OCI-LY3 (cell line): ENCODE data around the gene NEDD8.

Source experiments
- H2AFZ ChIP-seq: fragments of 200-600, 300-600 bp; shearing (Covaris generic); 2 replicates; pipeline ENCODE4 v1.6.0; 2014; ENCODE audit warnings: antibody characterized with exemption, low read depth, low read length
- H3K27ac ChIP-seq: fragments of 200-600, 300-600 bp; sonication (generic); 2 replicates; pipeline ENCODE4 v1.5.1; 2014; ENCODE audit warnings: mild to moderate bottlenecking, low read length, moderate library complexity, mixed read lengths
- H3K27me3 ChIP-seq: fragments of 200-600, 300-600 bp; sonication (generic); 2 replicates; pipeline ENCODE4 v1.6.1; 2014; ENCODE audit warnings: low read depth, low read length, mixed read lengths
- H3K36me3 ChIP-seq: fragments of 200-600, 300-600 bp; sonication (generic); replicated peaks from 2 replicates; pipeline ENCODE3; 2014; ENCODE audit warnings: low read depth, low read length, mixed read lengths
- H3K4me1 ChIP-seq: fragments of 300-600, 200-600 bp; sonication (generic); 2 replicates; pipeline ENCODE4 v1.6.1; 2014; ENCODE audit warnings: low read length, mixed read lengths
- H3K4me2 ChIP-seq: fragments of 200-600, 300-600 bp; sonication (generic); 2 replicates; pipeline ENCODE4 v1.6.1; 2014; ENCODE audit warnings: low read length, mixed read lengths
- H3K4me3 ChIP-seq: fragments of 300-600, 200-600 bp; sonication (generic); 2 replicates; pipeline ENCODE4 v1.5.1; 2014; ENCODE audit warnings: antibody characterized with exemption, mild to moderate bottlenecking, low read length, moderate library complexity
- H3K79me2 ChIP-seq: fragments of 300-600, 200-600 bp; shearing (Covaris generic); 2 replicates; pipeline ENCODE4 v1.6.1; 2014; ENCODE audit warnings: mild to moderate bottlenecking, low read length, mixed read lengths
- H3K9ac ChIP-seq: fragments of 300-600, 200-600 bp; shearing (Covaris generic); 2 replicates; pipeline ENCODE4 v1.6.0; 2014; ENCODE audit warnings: mild to moderate bottlenecking, low read length, moderate library complexity
- H3K9me3 ChIP-seq: fragments of 200-600, 300-600 bp; shearing (Covaris generic); 2 replicates; pipeline ENCODE4 v1.6.1; 2014; ENCODE audit warnings: low read length, mixed read lengths; ENCODE audit not compliant: insufficient read depth
- H4K20me1 ChIP-seq: fragments of 200-600, 300-600 bp; sonication (generic); 2 replicates; pipeline ENCODE4 v1.6.1; 2016; ENCODE audit warnings: low read length, mixed read lengths; ENCODE audit not compliant: insufficient read depth
- EZH2phosphoT487 ChIP-seq: fragments of 200-600 bp; shearing (Covaris generic); IDR thresholded peaks from 2 replicates; pipeline ENCODE4 v1.6.1; 2018; ENCODE audit warnings: antibody characterized with exemption, mixed run types, low read depth
- TF ChIP-seq, protein P1 (sequence below): fragments of 200-600, 300-600 bp; sonication (generic); IDR thresholded peaks from 2 replicates; pipeline ENCODE4 v1.5.1; 2014; ENCODE audit warnings: antibody characterized with exemption, low read length, low read depth

NEDD8 gene

DNA sequence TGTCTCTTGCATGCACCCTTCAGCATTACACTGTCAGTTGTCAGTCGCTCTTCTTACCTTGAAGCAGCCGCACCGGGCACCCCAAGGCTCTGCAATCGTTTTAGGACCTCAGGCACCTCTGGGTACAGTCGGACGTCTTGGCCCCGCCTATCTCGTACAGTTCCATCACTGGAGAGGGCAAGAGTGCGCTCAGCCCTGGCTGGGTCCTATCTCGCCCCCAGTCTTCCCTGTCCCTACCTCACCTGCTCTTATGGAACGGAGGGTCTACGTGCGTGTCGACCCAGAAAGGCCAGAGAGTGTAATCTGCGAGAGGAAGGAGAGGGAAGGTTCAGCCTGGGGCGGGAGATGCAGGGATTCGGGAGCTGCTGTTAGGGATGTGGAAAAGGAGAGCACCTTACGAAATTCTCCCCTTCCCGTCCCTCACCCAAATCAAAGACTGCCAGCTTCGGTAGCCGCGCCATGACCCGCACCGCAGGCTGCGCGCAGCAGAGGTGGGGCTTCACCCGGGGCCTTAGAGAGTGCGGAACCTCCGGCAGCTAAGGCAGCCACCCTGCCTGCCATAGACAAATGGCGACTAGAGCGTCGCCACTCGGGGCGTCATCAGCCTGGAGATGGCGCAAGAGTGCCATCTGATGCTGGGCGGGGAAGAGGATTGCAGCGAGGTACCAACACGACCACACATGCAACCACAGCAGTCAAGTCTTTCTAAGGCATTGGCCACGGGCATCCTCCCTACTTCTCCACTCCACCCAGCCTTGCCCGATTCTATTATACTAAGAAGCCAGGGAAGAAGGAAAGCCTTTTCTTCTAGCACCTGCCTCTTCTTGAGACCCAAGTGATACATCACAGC is 16.4 kb downstream of the NEDD8 start, which contains the start of gene MDP1:
MDP1 (minus strand) TSS at position 572 of the 850 bp plus-strand sequence; CDS start at position 461, 111 bp downstream.
- Histone ChIP-seq H3K4me1 (peaks cover 20% of the 10 kb centered on the region), H3K27me3 (no peaks in the 10 kb centered on the region), H3K4me3 (peak within 1 kb of the TSS; percentile 98), H3K36me3 (peaks cover under 1% of the 10 kb centered on the region), H2AFZ (peak within 1 kb of the TSS; percentile 80; the same call in 1 of the 2 replicates), H3K4me2 (peak within 1 kb of the TSS; percentile 71), H3K27ac (peak within 1 kb of the TSS; percentile 74), H4K20me1 (no peaks in the 10 kb centered on the region), H3K79me2 (peaks cover 22% of the 10 kb centered on the region), H3K9me3 (no peaks in the 10 kb centered on the region), H3K9ac (peak within 1 kb of the TSS; percentile 94)
- no peak for TF ChIP-seq EZH2phosphoT487
- TF ChIP-seq, protein P1, sequence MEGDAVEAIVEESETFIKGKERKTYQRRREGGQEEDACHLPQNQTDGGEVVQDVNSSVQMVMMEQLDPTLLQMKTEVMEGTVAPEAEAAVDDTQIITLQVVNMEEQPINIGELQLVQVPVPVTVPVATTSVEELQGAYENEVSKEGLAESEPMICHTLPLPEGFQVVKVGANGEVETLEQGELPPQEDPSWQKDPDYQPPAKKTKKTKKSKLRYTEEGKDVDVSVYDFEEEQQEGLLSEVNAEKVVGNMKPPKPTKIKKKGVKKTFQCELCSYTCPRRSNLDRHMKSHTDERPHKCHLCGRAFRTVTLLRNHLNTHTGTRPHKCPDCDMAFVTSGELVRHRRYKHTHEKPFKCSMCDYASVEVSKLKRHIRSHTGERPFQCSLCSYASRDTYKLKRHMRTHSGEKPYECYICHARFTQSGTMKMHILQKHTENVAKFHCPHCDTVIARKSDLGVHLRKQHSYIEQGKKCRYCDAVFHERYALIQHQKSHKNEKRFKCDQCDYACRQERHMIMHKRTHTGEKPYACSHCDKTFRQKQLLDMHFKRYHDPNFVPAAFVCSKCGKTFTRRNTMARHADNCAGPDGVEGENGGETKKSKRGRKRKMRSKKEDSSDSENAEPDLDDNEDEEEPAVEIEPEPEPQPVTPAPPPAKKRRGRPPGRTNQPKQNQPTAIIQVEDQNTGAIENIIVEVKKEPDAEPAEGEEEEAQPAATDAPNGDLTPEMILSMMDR = peak; percentile 79

DNA sequence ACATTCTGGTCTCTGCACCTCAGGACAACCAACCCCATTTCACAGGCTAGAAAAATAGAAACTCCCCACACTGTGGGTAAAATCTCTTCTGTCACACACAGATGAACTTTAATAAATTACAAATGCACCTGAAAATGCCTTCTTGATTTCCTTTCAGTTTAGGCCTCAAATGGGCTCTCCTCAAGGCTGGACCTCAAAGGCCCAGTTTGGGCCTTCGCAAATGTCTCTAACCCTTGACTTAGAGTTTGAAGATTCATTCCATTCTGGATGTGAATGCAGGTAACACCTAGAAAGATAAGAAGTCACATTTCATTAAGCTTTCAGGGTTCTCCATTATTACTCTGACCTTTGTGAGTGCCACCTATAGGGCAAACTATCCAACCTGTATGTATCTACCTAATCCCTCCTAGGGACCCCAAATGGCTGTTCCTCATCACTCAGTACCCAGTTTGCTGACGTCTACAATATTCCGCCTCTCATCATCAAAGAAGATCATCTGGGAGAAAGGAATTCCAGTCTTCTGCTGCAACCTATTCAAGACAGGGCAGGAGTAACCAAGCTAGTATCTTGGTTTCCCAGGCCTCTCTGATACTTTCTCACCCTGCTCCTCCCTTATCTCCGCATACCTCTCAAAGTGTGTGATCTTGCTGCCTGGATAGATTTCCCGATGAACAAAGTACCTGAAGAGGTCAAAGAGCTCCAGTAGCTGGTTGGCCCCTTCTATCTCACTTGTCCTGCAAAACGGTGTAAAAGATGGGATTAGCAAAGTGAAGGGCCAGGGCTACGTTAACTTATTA is 18.1 kb downstream of the NEDD8 start:
- H4K20me1 ChIP-seq = no peaks in the 10 kb centered on the region
- peaks cover 17% of the 10 kb centered on the region for H3K36me3 ChIP-seq
- peaks cover 10% of the 10 kb centered on the region for H3K79me2 ChIP-seq
- H2AFZ ChIP-seq = 0 out of 2 replicates have a peak overlapping the region, but pooled peaks have one; percentile 60
- peak overlapping the region; percentile 80 for H3K9ac ChIP-seq
- H3K9me3 ChIP-seq = no peaks in the 10 kb centered on the region
- peaks cover 20% of the 10 kb centered on the region for H3K4me1 ChIP-seq
- H3K4me3 ChIP-seq = peak overlapping the region; percentile 88
- H3K27me3 ChIP-seq = no peaks in the 10 kb centered on the region
- TF ChIP-seq, protein P1 = peak; percentile 12; the same call in 1 of the 2 replicates
- TF ChIP-seq EZH2phosphoT487 = no peak
- H3K27ac ChIP-seq = peak overlapping the region; percentile 81
- H3K4me2 ChIP-seq = peak overlapping the region; percentile 85

DNA sequence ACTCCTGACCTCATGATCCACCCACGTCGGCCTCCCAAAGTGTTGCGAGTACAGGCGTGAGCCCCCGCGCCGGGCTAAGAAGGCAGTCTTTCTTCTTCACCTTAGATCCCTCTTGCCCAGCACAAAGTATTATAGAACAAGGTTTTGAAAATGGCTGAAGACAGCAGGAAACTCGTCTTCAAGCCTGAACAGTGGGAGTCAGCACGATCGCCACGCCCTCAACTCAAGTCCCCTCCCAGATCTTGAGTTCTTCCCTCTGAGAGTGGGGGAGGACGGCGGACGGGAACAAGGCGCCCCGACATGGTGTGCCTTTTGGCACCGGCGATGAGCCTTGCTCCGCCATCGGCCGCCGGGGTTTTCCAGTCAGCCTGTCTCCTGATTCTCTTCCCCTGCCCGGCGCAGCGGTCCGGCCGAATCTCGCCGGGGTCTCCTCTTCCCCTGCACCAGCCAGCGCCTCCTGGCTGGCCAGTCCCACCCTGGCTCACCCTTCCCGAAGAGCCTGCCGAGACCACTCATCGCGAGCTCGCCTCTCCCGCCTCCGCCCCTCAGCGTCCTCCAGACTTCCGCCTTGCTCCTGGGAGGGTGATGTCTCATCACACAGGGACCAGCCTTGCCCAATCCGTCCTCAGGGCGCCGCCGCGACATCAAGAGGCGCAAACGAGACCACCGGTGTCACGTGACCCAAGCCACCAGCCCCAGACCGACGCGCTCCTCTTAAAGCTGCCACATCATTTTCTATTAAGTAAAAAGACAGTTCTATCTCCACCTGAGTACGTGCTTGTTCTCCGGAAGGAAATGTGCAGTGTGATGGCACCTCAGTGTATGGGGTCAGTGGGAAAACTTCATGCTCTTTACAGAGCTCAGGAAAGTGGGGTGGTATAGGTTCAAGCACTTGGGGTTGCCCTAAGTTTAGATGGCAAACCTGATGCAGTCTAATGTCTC is 19.0 kb downstream of the NEDD8 start, which contains the start of gene CHMP4A:
CHMP4A (minus strand) TSS at position 565 of the 942 bp plus-strand sequence; CDS start at position 516, 49 bp downstream.
- peaks cover 18% of the 10 kb centered on the region for H3K36me3 ChIP-seq
- peaks cover 10% of the 10 kb centered on the region for H3K79me2 ChIP-seq
- H3K27me3 ChIP-seq = no peaks in the 10 kb centered on the region
- H3K9ac ChIP-seq = peak within 1 kb of the TSS; percentile 80
- no peaks in the 10 kb centered on the region for H3K9me3 ChIP-seq
- no peak for TF ChIP-seq EZH2phosphoT487
- TF ChIP-seq, protein P1 = no peak
- H4K20me1 ChIP-seq = no peaks in the 10 kb centered on the region
- H2AFZ ChIP-seq = peak within 1 kb of the TSS; percentile 64; the same call in 1 of the 2 replicates
- peak within 1 kb of the TSS; percentile 88 for H3K4me3 ChIP-seq
- peak within 1 kb of the TSS; percentile 85 for H3K4me2 ChIP-seq
- peaks cover 20% of the 10 kb centered on the region for H3K4me1 ChIP-seq
- peak within 1 kb of the TSS; percentile 81 for H3K27ac ChIP-seq
